ENCODE results near the gene SEC62. TPM values are rescaled to one million over a fixed set of nuclear protein-coding genes. Genes with fewer than 3 reads are reported as not detected.

The SEC62 gene
- total RNA-seq, 4 donors from 2014 or later: 18.3 to 35.3 (median 28.9) TPM

DNA sequence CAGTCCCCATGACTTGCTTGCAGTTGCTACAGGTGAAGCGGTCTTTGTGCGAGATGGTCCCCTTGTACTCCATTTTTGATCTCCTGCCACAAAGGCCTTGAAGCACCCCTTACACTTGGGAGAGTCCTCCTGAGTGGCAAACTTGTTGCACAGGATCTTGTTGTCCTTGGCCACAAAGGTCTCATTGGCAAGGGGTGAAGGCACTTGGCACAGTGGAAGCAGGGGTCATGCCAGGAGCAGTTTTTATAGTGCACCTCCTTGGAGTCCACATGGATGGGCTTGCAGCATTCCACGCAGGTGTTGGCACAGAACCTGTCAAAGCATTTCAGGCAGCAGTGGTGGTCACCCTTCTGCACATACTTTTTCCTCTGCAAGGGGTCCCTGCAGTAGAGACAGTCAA lies 20.3 kb upstream of the SEC62 start:
- TF ChIP-seq, protein P1, sequence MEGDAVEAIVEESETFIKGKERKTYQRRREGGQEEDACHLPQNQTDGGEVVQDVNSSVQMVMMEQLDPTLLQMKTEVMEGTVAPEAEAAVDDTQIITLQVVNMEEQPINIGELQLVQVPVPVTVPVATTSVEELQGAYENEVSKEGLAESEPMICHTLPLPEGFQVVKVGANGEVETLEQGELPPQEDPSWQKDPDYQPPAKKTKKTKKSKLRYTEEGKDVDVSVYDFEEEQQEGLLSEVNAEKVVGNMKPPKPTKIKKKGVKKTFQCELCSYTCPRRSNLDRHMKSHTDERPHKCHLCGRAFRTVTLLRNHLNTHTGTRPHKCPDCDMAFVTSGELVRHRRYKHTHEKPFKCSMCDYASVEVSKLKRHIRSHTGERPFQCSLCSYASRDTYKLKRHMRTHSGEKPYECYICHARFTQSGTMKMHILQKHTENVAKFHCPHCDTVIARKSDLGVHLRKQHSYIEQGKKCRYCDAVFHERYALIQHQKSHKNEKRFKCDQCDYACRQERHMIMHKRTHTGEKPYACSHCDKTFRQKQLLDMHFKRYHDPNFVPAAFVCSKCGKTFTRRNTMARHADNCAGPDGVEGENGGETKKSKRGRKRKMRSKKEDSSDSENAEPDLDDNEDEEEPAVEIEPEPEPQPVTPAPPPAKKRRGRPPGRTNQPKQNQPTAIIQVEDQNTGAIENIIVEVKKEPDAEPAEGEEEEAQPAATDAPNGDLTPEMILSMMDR (IDR thresholded peaks at IDR 0.05): no peak
- TF ChIP-seq POLR2AphosphoS5 (IDR thresholded peaks at IDR 0.05): no peak
- no peak for TF ChIP-seq POLR2A (IDR thresholded peaks at IDR 0.05)
- TF ChIP-seq EP300 (IDR thresholded peaks at IDR 0.05): no peak
- no peak overlapping the region for H3K4me3 ChIP-seq
- 94% methylated on average over 3 of the region's 3 CpGs for WGBS
- H3K27ac ChIP-seq: no peak overlapping the region
- no peaks in the 10 kb centered on the region for H3K4me1 ChIP-seq
- H3K36me3 ChIP-seq: no peaks in the 10 kb centered on the region
- no peaks in the 10 kb centered on the region for H3K27me3 ChIP-seq
- DNase-seq (ENCODE audit: low spot score in 2 of 2): no peak
- no peaks in the 10 kb centered on the region for H3K9me3 ChIP-seq

DNA sequence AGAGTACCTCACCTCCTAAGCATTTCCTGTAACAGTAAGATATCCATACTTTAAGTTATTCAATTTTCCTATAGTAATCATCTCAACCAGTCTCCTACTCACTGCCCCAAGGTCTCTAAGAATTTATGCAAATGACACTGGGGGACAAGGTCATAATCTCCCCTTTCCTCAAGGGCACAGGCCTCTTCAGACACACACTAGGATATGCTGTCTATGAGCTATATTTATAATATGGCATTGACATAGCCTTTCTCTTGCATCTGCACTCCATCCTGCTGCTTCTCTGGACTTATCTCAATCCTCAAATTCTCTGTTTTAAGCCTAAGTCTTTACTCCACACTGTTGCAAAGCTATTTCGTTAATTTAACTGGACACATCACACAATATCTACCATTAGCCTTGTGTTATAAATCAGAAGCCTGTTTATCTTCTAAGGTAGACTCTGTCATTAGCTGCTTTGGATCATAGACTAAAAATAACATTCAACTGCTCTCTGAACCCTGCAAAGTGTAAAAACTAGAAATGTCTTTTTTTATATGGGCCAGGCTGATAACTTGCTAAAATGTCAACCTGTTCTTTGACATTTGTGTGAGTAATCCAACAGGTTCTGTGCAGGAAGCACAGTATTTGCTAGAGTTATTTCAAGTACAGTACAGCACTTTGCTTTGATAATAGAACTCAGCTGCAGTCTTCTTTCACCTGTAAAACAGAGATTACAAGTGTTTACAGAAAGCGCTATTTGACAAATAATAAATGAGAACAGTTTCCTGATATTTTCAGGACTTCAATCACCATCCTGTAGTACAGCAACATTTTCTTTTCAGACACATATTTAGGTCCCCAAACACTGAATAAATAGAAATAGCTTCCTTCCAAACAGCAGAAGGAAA lies 17.8 kb upstream of the SEC62 start:
- DNase-seq (ENCODE audit: low spot score in 2 of 2): no peak
- Histone ChIP-seq H3K4me1 (no peaks in the 10 kb centered on the region), H3K4me3 (no peak overlapping the region), H3K9me3 (no peaks in the 10 kb centered on the region), H3K27ac (no peak overlapping the region), H3K27me3 (no peaks in the 10 kb centered on the region), H3K36me3 (no peaks in the 10 kb centered on the region)
- WGBS: 79% methylated on average over 2 of the region's 2 CpGs
- TF ChIP-seq POLR2A (IDR thresholded peaks at IDR 0.05) (no peak), EP300 (IDR thresholded peaks at IDR 0.05) (no peak), POLR2AphosphoS5 (IDR thresholded peaks at IDR 0.05) (no peak)
- TF ChIP-seq, protein P1 (IDR thresholded peaks at IDR 0.05): no peak

DNA sequence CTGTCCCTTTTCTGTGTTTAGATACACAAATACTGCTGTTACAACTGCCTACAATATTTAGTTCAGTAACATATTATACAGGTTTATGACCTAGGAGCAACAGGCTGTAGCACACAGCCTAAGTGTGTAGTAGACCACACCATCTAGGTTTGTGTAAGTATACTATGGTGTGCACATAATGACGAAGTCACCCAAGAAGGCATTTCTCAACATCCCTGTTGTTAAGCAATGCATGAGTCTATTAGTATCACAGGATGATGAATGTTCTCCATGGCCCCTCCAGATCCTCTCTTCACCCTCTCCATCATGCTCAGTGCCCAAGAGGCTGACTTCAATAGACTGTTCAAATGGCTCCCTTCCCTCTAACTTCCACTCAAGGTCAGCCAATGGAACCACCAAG lies 14.6 kb upstream of the SEC62 start:
- Histone ChIP-seq H3K27ac (no peak overlapping the region), H3K4me3 (no peak overlapping the region), H3K9me3 (no peaks in the 10 kb centered on the region), H3K36me3 (no peaks in the 10 kb centered on the region), H3K27me3 (no peaks in the 10 kb centered on the region), H3K4me1 (no peaks in the 10 kb centered on the region)
- DNase-seq (ENCODE audit: low spot score in 2 of 2): no peak
- no peak for TF ChIP-seq EP300 (IDR thresholded peaks at IDR 0.05)
- TF ChIP-seq, protein P1 (IDR thresholded peaks at IDR 0.05): no peak
- no peak for TF ChIP-seq POLR2AphosphoS5 (IDR thresholded peaks at IDR 0.05)
- TF ChIP-seq POLR2A (IDR thresholded peaks at IDR 0.05): no peak
- WGBS: 100% methylated on average over 1 of the region's 1 CpG

DNA sequence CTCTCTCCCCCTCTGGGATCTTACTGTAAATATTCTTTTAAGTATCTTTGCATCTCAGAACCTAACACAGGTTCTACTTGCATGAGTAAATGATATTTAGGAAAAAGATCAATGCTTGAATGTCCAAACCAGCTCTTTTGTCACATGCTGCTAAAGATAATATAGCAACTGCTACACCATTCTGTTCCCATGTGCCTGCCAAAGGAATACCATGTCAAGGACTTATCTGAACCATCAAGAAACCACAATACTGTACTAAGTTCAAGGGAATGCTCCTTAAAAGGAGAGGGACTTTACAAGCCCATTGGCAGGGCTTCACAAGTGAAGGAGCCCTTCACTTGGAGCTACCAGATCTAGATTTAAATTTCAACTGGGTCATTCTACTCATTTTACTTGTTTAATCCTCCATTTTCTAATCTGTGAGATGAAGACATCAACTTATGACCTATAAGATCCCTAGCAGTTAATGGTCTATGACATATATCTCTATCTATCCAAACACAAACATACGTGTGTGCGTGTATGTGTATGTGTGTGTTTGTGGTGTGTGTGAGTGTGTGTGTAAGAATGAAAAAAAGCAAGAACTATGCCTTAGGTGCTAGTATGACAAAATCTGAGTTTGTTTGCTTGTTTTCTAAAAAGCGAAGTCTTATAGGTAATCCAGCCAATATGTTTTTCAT lies 13.0 kb upstream of the SEC62 start:
- no peak overlapping the region for H3K27ac ChIP-seq
- no peaks in the 10 kb centered on the region for H3K9me3 ChIP-seq
- 86% methylated on average over 3 of the region's 3 CpGs for WGBS
- no peaks in the 10 kb centered on the region for H3K36me3 ChIP-seq
- TF ChIP-seq POLR2AphosphoS5 (IDR thresholded peaks at IDR 0.05): no peak
- TF ChIP-seq EP300 (IDR thresholded peaks at IDR 0.05): no peak
- TF ChIP-seq, protein P1 (IDR thresholded peaks at IDR 0.05): no peak
- no peak for TF ChIP-seq POLR2A (IDR thresholded peaks at IDR 0.05)
- H3K4me1 ChIP-seq: no peaks in the 10 kb centered on the region
- no peak overlapping the region for H3K4me3 ChIP-seq
- DNase-seq (ENCODE audit: low spot score in 2 of 2): no peak
- H3K27me3 ChIP-seq: no peaks in the 10 kb centered on the region

DNA sequence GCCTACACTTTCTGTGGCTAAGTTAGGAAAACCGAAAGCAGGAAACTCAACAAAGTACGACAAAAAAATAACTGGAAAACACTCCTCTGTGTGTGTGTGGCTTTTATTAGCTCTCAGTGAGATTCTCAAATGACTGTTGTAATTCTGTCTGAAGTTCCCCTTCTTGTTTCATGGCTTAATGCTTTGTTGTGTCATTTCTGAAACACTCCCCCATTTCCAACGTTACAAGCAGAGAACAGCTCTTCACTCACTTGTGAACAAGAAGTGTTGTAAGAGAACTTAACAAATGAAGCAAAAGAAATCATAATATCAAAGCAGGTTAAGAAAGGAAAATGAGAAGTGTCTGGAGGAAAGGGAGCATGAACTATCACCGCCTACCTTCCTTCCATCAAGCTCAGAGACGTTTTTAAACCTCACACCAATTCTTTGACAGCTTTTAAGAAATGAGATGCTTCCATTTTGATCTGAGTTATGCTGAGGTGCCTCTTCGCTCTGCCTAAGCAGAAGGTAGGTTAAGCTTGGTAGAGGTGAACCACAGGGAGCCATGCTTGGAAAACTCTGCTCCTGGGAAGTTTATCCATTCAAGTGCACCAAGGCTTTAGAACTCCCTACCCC lies 12.4 kb upstream of the SEC62 start:
- H3K27me3 ChIP-seq: no peaks in the 10 kb centered on the region
- no peak overlapping the region for H3K27ac ChIP-seq
- H3K36me3 ChIP-seq: no peaks in the 10 kb centered on the region

More for the DNA sequence above, 12.4 kb upstream of the SEC62 start:
- Histone ChIP-seq H3K9me3 (no peaks in the 10 kb centered on the region), H3K4me1 (no peaks in the 10 kb centered on the region), H3K4me3 (no peak overlapping the region)
- no peak for DNase-seq (ENCODE audit: low spot score in 2 of 2)
- WGBS: 67% methylated on average over 6 of the region's 6 CpGs
- TF ChIP-seq POLR2A (IDR thresholded peaks at IDR 0.05) (no peak), EP300 (IDR thresholded peaks at IDR 0.05) (no peak), POLR2AphosphoS5 (IDR thresholded peaks at IDR 0.05) (no peak)
- TF ChIP-seq, protein P1 (IDR thresholded peaks at IDR 0.05): no peak

Data from suprapubic skin (tissue), 4 donors.